Common myeloid progenitor, CD34-positive (primary cell): ENCODE data around the gene SEC62.

Source experiments
- CTCF ChIA-PET: fragments of 350-600 bp; sonication (Branson Sonifier 250); formaldehyde crosslinking; loops from one replicate; lab custom pipeline; 2021; ENCODE audit warnings: antibody characterized with exemption; lab: Charles Lee
- POLR2A ChIA-PET: fragments of 350-600 bp; sonication (Branson Sonifier 250); formaldehyde crosslinking; loops from one replicate; lab custom pipeline; 2021; ENCODE audit warnings: antibody characterized with exemption; lab: Charles Lee
- DNase-seq, 3 donors: peaks; one replicate each; pipeline versions ENCODE4 v3.0.0 to v3.0.0-alpha.2; 2013
- H3K27ac ChIP-seq, 2 experiments: 1 replicate in 1 of 2; 2 replicates in 1 of 2; pipeline ENCODE4 v1.7.0; 2013; ENCODE audit warnings: inconsistent platforms in 2 of 2, low read length in 2 of 2, mild to moderate bottlenecking in 2 of 2, low read depth in 1 of 2, moderate library complexity in 1 of 2; ENCODE audit not compliant: severe bottlenecking in 2 of 2, insufficient read depth in 1 of 2, poor library complexity in 1 of 2
- H3K27me3 ChIP-seq, 5 experiments: replicated peaks in 2 of 5; 1 replicate in 3 of 5; 2 replicates in 2 of 5; pipeline versions ENCODE4 v1.6.1 to v1.7.0; 2013; ENCODE audit warnings: low read length in 4 of 5, mild to moderate bottlenecking in 2 of 5, moderate library complexity in 2 of 5, inconsistent platforms in 1 of 5; ENCODE audit not compliant: insufficient read depth in 5 of 5, control insufficient read depth in 4 of 5
- H3K36me3 ChIP-seq, 4 experiments: 1 replicate in 2 of 4; 2 replicates in 2 of 4; pipeline versions ENCODE4 v1.6.1 to v1.7.0; 2013; ENCODE audit warnings: low read length in 3 of 4, control low read depth in 1 of 4, mild to moderate bottlenecking in 1 of 4; ENCODE audit not compliant: control insufficient read depth in 4 of 4, insufficient read depth in 4 of 4
- H3K4me1 ChIP-seq, 4 experiments: 1 replicate in 3 of 4; 2 replicates in 1 of 4; pipeline versions ENCODE4 v1.6.1 to v1.7.1; 2013; ENCODE audit warnings: low read length in 3 of 4, mild to moderate bottlenecking in 3 of 4, control low read depth in 1 of 4, inconsistent platforms in 1 of 4, moderate library complexity in 1 of 4; ENCODE audit not compliant: control insufficient read depth in 4 of 4, insufficient read depth in 4 of 4; ENCODE audit errors: control extremely low read depth in 1 of 4
- H3K4me3 ChIP-seq, 7 experiments: 1 replicate in 4 of 7; 2 replicates in 3 of 7; pipeline versions ENCODE4 v1.5.1 to v1.7.0; 2013; ENCODE audit warnings: mild to moderate bottlenecking in 7 of 7, low read length in 6 of 7, moderate library complexity in 6 of 7, inconsistent platforms in 2 of 7, low read depth in 2 of 7, control low read depth in 1 of 7; ENCODE audit not compliant: insufficient read depth in 4 of 7, control insufficient read depth in 1 of 7; ENCODE audit errors: extremely low read depth in 1 of 7
- H3K9me3 ChIP-seq, 5 experiments: 1 replicate in 4 of 5; 2 replicates in 1 of 5; pipeline versions ENCODE4 v1.6.1 to v1.7.1; 2013; ENCODE audit warnings: low read length in 4 of 5, mild to moderate bottlenecking in 2 of 5, inconsistent platforms in 1 of 5, low read depth in 1 of 5, moderate library complexity in 1 of 5; ENCODE audit not compliant: control insufficient read depth in 4 of 5, insufficient read depth in 2 of 5; ENCODE audit errors: control extremely low read depth in 1 of 5
- WGBS: methylation state at CpG from one replicate; pipeline ENCODE4 v1.1.5; 2013; ENCODE audit not compliant: insufficient coverage; 5-methylcytosine and 5-hydroxymethylcytosine counted together

SEC62 gene

GRCh38 chr3:169999433-169999832, 32.8 kb downstream of the SEC62 start:
- H3K4me3 ChIP-seq: no peak overlapping the region
- H3K27ac ChIP-seq: no peak overlapping the region
- no CpG with 5 or more reads among the region's 1 CpG for WGBS
- H3K27me3 ChIP-seq: no peaks in the 10 kb centered on the region
- ChIA-PET CTCF (no interaction called here), POLR2A (no interaction called here)
- peaks cover 0 to 14% (median 5%) of the 10 kb centered on the region in 4 experiments for H3K36me3 ChIP-seq
- H3K9me3 ChIP-seq: peaks cover 0 to 2% (median 0%) of the 10 kb centered on the region in 5 experiments
- H3K4me1 ChIP-seq: peaks cover 5 to 21% (median 11%) of the 10 kb centered on the region in 4 experiments
- no peak for DNase-seq

GRCh38 chr3:170000051-170000450, 33.4 kb downstream of the SEC62 start:
- H3K36me3 ChIP-seq: peaks cover 0 to 9% (median 4%) of the 10 kb centered on the region in 4 experiments
- POLR2A ChIA-PET: interaction anchor here (0.6 kb wide), 1 partner anchor 237 kb away, joined by 4 read pairs; no protein-coding TSS in a partner anchor
- CTCF ChIA-PET: interaction anchor here (1.0 kb wide), 1 partner anchor 14 kb away, joined by 3 read pairs; no protein-coding TSS in a partner anchor

GRCh38 chr3:170002231-170002630, 35.6 kb downstream of the SEC62 start:
- no peak overlapping the region for H3K27ac ChIP-seq
- 97% methylated on average over 6 of the region's 10 CpGs for WGBS
- H3K9me3 ChIP-seq: peaks cover 0 to 2% (median 0%) of the 10 kb centered on the region in 5 experiments
- H3K36me3 ChIP-seq: no peaks in the 10 kb centered on the region
- H3K4me3 ChIP-seq: no peak overlapping the region
- H3K4me1 ChIP-seq: peaks cover 9 to 27% (median 15%) of the 10 kb centered on the region in 4 experiments
- ChIA-PET POLR2A (interaction anchor here (0.6 kb wide), 1 partner anchor 959 kb away, joined by 5 read pairs; no protein-coding TSS in a partner anchor), CTCF (interaction anchor here (1.4 kb wide), 1 partner anchor 137 kb away, joined by 4 read pairs; no protein-coding TSS in a partner anchor)
- no peak for DNase-seq
- H3K27me3 ChIP-seq: no peaks in the 10 kb centered on the region

More at GRCh38 chr3:170000051-170000450, 33.4 kb downstream of the SEC62 start:
- H3K27me3 ChIP-seq: no peaks in the 10 kb centered on the region
- no peak overlapping the region for H3K4me3 ChIP-seq
- H3K4me1 ChIP-seq: peaks cover 5 to 21% (median 11%) of the 10 kb centered on the region in 4 experiments
- no peak for DNase-seq
- WGBS: 100% methylated on average over 2 of the region's 2 CpGs
- peaks cover 0 to 2% (median 0%) of the 10 kb centered on the region in 5 experiments for H3K9me3 ChIP-seq
- no peak overlapping the region for H3K27ac ChIP-seq

- WGBS: no CpG with 5 or more reads among the region's 1 CpG
- no peaks in the 10 kb centered on the region for H3K27me3 ChIP-seq
- H3K27ac ChIP-seq: no peak overlapping the region
- peaks cover 11 to 29% (median 16%) of the 10 kb centered on the region in 4 experiments for H3K4me1 ChIP-seq
- peak overlapping the region in 1 of 7 experiments; percentile 17 for H3K4me3 ChIP-seq
- peaks cover 0 to 2% (median 0%) of the 10 kb centered on the region in 5 experiments for H3K9me3 ChIP-seq
- POLR2A ChIA-PET: interaction anchor here (0.6 kb wide), 1 partner anchor 960 kb away, joined by 5 read pairs; no protein-coding TSS in a partner anchor
- no peaks in the 10 kb centered on the region for H3K36me3 ChIP-seq
- CTCF ChIA-PET: interaction anchor here (1.4 kb wide), 2 partner anchors 14 to 138 kb away, joined by 3 to 4 read pairs; no protein-coding TSS in a partner anchor
- DNase-seq: peak; percentile 6 to 53 (median 36)
Observed at GRCh38 chr3:170002879-170003278, 36.3 kb downstream of the SEC62 start.

- H3K27ac ChIP-seq: no peak overlapping the region
- peaks cover 11 to 29% (median 16%) of the 10 kb centered on the region in 4 experiments for H3K4me1 ChIP-seq
- no peaks in the 10 kb centered on the region for H3K36me3 ChIP-seq
- H3K4me3 ChIP-seq: no peak overlapping the region
- DNase-seq: no peak
- ChIA-PET POLR2A (no interaction called here), CTCF (interaction anchor here (1.4 kb wide), 1 partner anchor 13 kb away, joined by 3 read pairs; no protein-coding TSS in a partner anchor)
- no peaks in the 10 kb centered on the region for H3K27me3 ChIP-seq
- H3K9me3 ChIP-seq: peaks cover 0 to 2% (median 0%) of the 10 kb centered on the region in 5 experiments
- WGBS: 100% methylated on average over 2 of the region's 2 CpGs
Observed at GRCh38 chr3:170003881-170004356, 37.3 kb downstream of the SEC62 start.

- Histone ChIP-seq H3K27ac (no peak overlapping the region), H3K4me1 (peaks cover 8 to 23% (median 15%) of the 10 kb centered on the region in 4 experiments), H3K9me3 (no peaks in the 10 kb centered on the region), H3K4me3 (no peak overlapping the region), H3K36me3 (no peaks in the 10 kb centered on the region), H3K27me3 (no peaks in the 10 kb centered on the region)
- 24% methylated on average over 4 of the region's 7 CpGs for WGBS
- ChIA-PET CTCF (interaction anchor here (0.6 to 2.4 kb wide), 3 partner anchors 11 to 15 kb away, joined by 3 to 7 read pairs (median 3); no protein-coding TSS in a partner anchor), POLR2A (no interaction called here)
- DNase-seq: peak; percentile 25 to 72 (median 66)
Observed at GRCh38 chr3:170007031-170007663, 40.5 kb downstream of the SEC62 start.
